GM19193 (cell line): Measurements from ENCODE around the gene TNIK.

ENCODE experiments used
- POLR2A ChIP-seq: IDR thresholded peaks from 4 replicates; pipeline ENCODE4 v1.6.1; 2011; ENCODE audit not compliant: insufficient read depth, insufficient read length; ENCODE audit errors: extremely low read depth

Gene TNIK

GRCh38 chr3:171480526-171480925 is 20.3 kb upstream of the TNIK start:
- no peak for TF ChIP-seq POLR2A

- no peak for TF ChIP-seq POLR2A
These were observed 16.4 kb upstream of the TNIK start for GRCh38 chr3:171476532-171477102.

GRCh38 chr3:171472552-171472951 is 12.3 kb upstream of the TNIK start:
- no peak for TF ChIP-seq POLR2A

- no peak for TF ChIP-seq POLR2A
These were observed 10.6 kb upstream of the TNIK start for GRCh38 chr3:171470714-171471227.

- no peak for TF ChIP-seq POLR2A
These were observed 9.2 kb upstream of the TNIK start for GRCh38 chr3:171469376-171469775.

- TF ChIP-seq POLR2A: no peak
These were observed 8.2 kb upstream of the TNIK start for GRCh38 chr3:171468296-171468906.

GRCh38 chr3:171465763-171466162 is 5.6 kb upstream of the TNIK start:
- no peak for TF ChIP-seq POLR2A

- no peak for TF ChIP-seq POLR2A
These were observed 4.3 kb upstream of the TNIK start for GRCh38 chr3:171464462-171464861.

- TF ChIP-seq POLR2A: no peak
These were observed 2.0 kb upstream of the TNIK start for GRCh38 chr3:171462224-171462623.

- TF ChIP-seq POLR2A: no peak
These were observed 1.3 kb upstream of the TNIK start for GRCh38 chr3:171461525-171461917.

GRCh38 chr3:171460725-171461524 is 720 bp upstream of the TNIK start:
- TF ChIP-seq POLR2A: no peak

- TF ChIP-seq POLR2A: no peak
These were observed 866 bp downstream of the TNIK start for GRCh38 chr3:171459137-171459941.

- no peak for TF ChIP-seq POLR2A
These were observed 1.4 kb downstream of the TNIK start for GRCh38 chr3:171458864-171459136.

GRCh38 chr3:171458071-171458863 is 1.9 kb downstream of the TNIK start:
- TF ChIP-seq POLR2A: no peak
